Measurements from ENCODE around the gene TSPOAP1. TPM values are rescaled to one million over a fixed set of nuclear protein-coding genes. Genes with fewer than 3 reads are reported as not detected.

The TSPOAP1 gene
- total RNA-seq, 3 donors from 2014 or later, result 5.3 to 27.7 (median 8.3) TPM

GRCh38 chr17:58336456-58337209 is 8.0 kb upstream of the TSPOAP1 start:
- intact Hi-C loops (cut with DNase I, micrococcal nuclease), result no loop called here
- DNase-seq, result peak in 1 of 3 donors; percentile 37
- H3K36me3 ChIP-seq (ENCODE audit: low read depth), result no peaks in the 10 kb centered on the region
- H3K4me1 ChIP-seq (ENCODE audit: low read depth), result peaks cover 12% of the 10 kb centered on the region
- ATAC-seq, result no peak
- no peak overlapping the region for H3K4me3 ChIP-seq
- H3K9me3 ChIP-seq, result no peaks in the 10 kb centered on the region
- TF ChIP-seq, protein P1, sequence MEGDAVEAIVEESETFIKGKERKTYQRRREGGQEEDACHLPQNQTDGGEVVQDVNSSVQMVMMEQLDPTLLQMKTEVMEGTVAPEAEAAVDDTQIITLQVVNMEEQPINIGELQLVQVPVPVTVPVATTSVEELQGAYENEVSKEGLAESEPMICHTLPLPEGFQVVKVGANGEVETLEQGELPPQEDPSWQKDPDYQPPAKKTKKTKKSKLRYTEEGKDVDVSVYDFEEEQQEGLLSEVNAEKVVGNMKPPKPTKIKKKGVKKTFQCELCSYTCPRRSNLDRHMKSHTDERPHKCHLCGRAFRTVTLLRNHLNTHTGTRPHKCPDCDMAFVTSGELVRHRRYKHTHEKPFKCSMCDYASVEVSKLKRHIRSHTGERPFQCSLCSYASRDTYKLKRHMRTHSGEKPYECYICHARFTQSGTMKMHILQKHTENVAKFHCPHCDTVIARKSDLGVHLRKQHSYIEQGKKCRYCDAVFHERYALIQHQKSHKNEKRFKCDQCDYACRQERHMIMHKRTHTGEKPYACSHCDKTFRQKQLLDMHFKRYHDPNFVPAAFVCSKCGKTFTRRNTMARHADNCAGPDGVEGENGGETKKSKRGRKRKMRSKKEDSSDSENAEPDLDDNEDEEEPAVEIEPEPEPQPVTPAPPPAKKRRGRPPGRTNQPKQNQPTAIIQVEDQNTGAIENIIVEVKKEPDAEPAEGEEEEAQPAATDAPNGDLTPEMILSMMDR (IDR thresholded peaks at IDR 0.05), result no peak

GRCh38 chr17:58335779-58336455 is 7.3 kb upstream of the TSPOAP1 start:
- intact Hi-C loops (cut with DNase I, micrococcal nuclease), result no loop called here
- Histone ChIP-seq H3K4me3 (no peak overlapping the region), H3K36me3 (ENCODE audit: low read depth) (no peaks in the 10 kb centered on the region), H3K9me3 (no peaks in the 10 kb centered on the region), H3K4me1 (ENCODE audit: low read depth) (peaks cover 12% of the 10 kb centered on the region)
- ATAC-seq (peak; percentile 41), DNase-seq (peak; percentile 65 to 75 (median 71))
- TF ChIP-seq, protein P1 (IDR thresholded peaks at IDR 0.05), result no peak

GRCh38 chr17:58335061-58335731 is 6.6 kb upstream of the TSPOAP1 start:
- intact Hi-C loops (cut with DNase I, micrococcal nuclease), result no loop called here
- DNase-seq (peak in 2 of 3 donors; percentile 34 to 60), ATAC-seq (no peak)
- Histone ChIP-seq H3K4me1 (ENCODE audit: low read depth) (peaks cover 12% of the 10 kb centered on the region), H3K9me3 (no peaks in the 10 kb centered on the region), H3K36me3 (ENCODE audit: low read depth) (no peaks in the 10 kb centered on the region), H3K4me3 (no peak overlapping the region)
- TF ChIP-seq, protein P1 (IDR thresholded peaks at IDR 0.05), result no peak

- H3K36me3 ChIP-seq (ENCODE audit: low read depth), result no peaks in the 10 kb centered on the region
- intact Hi-C loops (cut with DNase I, micrococcal nuclease), result no loop called here
- peak in 2 of 3 donors; percentile 28 to 50 for DNase-seq
- ATAC-seq, result no peak
- no peaks in the 10 kb centered on the region for H3K9me3 ChIP-seq
- H3K4me1 ChIP-seq (ENCODE audit: low read depth), result peaks cover 12% of the 10 kb centered on the region
- no peak overlapping the region for H3K4me3 ChIP-seq
- TF ChIP-seq, protein P1 (IDR thresholded peaks at IDR 0.05), result no peak
These were observed 6.1 kb upstream of the TSPOAP1 start for GRCh38 chr17:58334661-58335060.

GRCh38 chr17:58334256-58334655 is 5.7 kb upstream of the TSPOAP1 start:
- Histone ChIP-seq H3K4me1 (ENCODE audit: low read depth) (peaks cover 9% of the 10 kb centered on the region), H3K36me3 (ENCODE audit: low read depth) (no peaks in the 10 kb centered on the region), H3K4me3 (no peak overlapping the region), H3K9me3 (no peaks in the 10 kb centered on the region)
- intact Hi-C loops (cut with DNase I, micrococcal nuclease), result no loop called here
- DNase-seq (no peak), ATAC-seq (no peak)
- TF ChIP-seq, protein P1 (IDR thresholded peaks at IDR 0.05), result no peak

Data from mucosa of descending colon (tissue), 3 donors.